ENCODE measurements around the gene WDFY3. TPM values are rescaled to one million over a fixed set of nuclear protein-coding genes. Genes with fewer than 3 reads are reported as not detected.

Gene WDFY3
- total and polyA plus RNA-seq, 9 of the 15 experiments (the other 6 are each of a cell fraction or from before 2014, with no cell fraction given), result 0.58 to 13.5 (median 9.4) TPM

GRCh38 chr4:84684361-84684760, 282.1 kb downstream of the WDFY3 start:
- CTCF ChIA-PET (ENCODE audit: low intra/inter-chr PET ratio), result no interaction called here
- BruUV-seq (replicated peaks), result no TSS peak
- Histone ChIP-seq H3K9ac (ENCODE audit: insufficient read depth in 1 of 2, low read depth in 2 of 2, low read length in 2 of 2) (no peak overlapping the region), H3K36me3 (ENCODE audit: control insufficient read depth, insufficient read depth, low read length) (no peaks in the 10 kb centered on the region), H3K9me3 (replicated peaks; ENCODE audit: control insufficient read depth, insufficient read depth, low read depth, low read length) (no peaks in the 10 kb centered on the region), H3K4me3 (no peak overlapping the region), H3K79me2 (ENCODE audit: control insufficient read depth, insufficient read depth, low read length) (no peaks in the 10 kb centered on the region), H3K4me1 (replicated peaks in 1 of 2; ENCODE audit: control insufficient read depth in 2 of 2, insufficient read depth in 2 of 2, low read length in 2 of 2) (peaks cover 0 to 14% of the 10 kb centered on the region in 2 experiments; a peak in 3 of 5 replicates), H3K27ac (ENCODE audit: extremely low read depth, low read depth, low read length) (no peak overlapping the region), H2AFZ (ENCODE audit: low read depth, low read length) (no peak overlapping the region), H3K27me3 (ENCODE audit: control insufficient read depth in 2 of 2, insufficient read depth in 2 of 2, low read length in 2 of 2) (no peaks in the 10 kb centered on the region), H3K4me2 (ENCODE audit: insufficient read depth, low read length) (no peak overlapping the region), H4K20me1 (replicated peaks; ENCODE audit: control insufficient read depth, insufficient read depth, low read length) (no peaks in the 10 kb centered on the region), H3K9me1 (ENCODE audit: control insufficient read depth, insufficient read depth, low read length) (no peaks in the 10 kb centered on the region)
- no peak for ATAC-seq
- 43% methylated on average over 3 of the region's 3 CpGs for WGBS (ENCODE audit: insufficient coverage, low coverage, missing lambda C conversion rate)
- in situ Hi-C loops (cut with MboI), result no loop called here
- no peak for TF ChIP-seq ZNF445 (CRISPR knock-in tag; IDR thresholded peaks at IDR 0.05; ENCODE audit: low read depth)
- TF ChIP-seq ZNF778 (CRISPR knock-in tag; IDR thresholded peaks at IDR 0.05), result no peak
- no peak for TF ChIP-seq KDM1A (IDR thresholded peaks at IDR 0.05)
- no peak for TF ChIP-seq GTF2F1 (IDR thresholded peaks at IDR 0.05; ENCODE audit: low read depth, low read length)
- no peak for TF ChIP-seq ZBED1 (IDR thresholded peaks at IDR 0.05)
- TF ChIP-seq ZNF232 (CRISPR knock-in tag; IDR thresholded peaks at IDR 0.05), result no peak
- TF ChIP-seq USF1 (CRISPR knock-in tag; IDR thresholded peaks at IDR 0.05), result no peak
- no peak for TF ChIP-seq RBM22 (IDR thresholded peaks at IDR 0.05; ENCODE audit: low read depth, low read length, poor library complexity, severe bottlenecking)
- no peak for TF ChIP-seq NR1H2 (CRISPR knock-in tag; IDR thresholded peaks at IDR 0.05)
- TF ChIP-seq CAMTA2 (CRISPR knock-in tag; conservative IDR thresholded peaks at IDR 0.05), result no peak
- TF ChIP-seq MAZ (CRISPR knock-in tag; conservative IDR thresholded peaks at IDR 0.05 in 1 of 2, IDR thresholded peaks at IDR 0.05 in 1 of 2), result no peak
- TF ChIP-seq NR2C2 (CRISPR knock-in tag; IDR thresholded peaks at IDR 0.05), result no peak
- TF ChIP-seq NR2C2 (tag; IDR thresholded peaks at IDR 0.05), result no peak
- no peak for TF ChIP-seq ZNF217 (CRISPR knock-in tag; IDR thresholded peaks at IDR 0.05)
- no peak for TF ChIP-seq PCBP1 (IDR thresholded peaks at IDR 0.05; ENCODE audit: low read depth, low read length, poor library complexity, severe bottlenecking)
- TF ChIP-seq, protein P1, sequence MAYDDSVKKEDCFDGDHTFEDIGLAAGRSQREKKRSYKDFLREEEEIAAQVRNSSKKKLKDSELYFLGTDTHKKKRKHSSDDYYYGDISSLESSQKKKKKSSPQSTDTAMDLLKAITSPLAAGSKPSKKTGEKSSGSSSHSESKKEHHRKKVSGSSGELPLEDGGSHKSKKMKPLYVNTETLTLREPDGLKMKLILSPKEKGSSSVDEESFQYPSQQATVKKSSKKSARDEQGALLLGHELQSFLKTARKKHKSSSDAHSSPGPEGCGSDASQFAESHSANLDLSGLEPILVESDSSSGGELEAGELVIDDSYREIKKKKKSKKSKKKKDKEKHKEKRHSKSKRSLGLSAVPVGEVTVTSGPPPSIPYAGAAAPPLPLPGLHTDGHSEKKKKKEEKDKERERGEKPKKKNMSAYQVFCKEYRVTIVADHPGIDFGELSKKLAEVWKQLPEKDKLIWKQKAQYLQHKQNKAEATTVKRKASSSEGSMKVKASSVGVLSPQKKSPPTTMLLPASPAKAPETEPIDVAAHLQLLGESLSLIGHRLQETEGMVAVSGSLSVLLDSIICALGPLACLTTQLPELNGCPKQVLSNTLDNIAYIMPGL (CRISPR knock-in tag; IDR thresholded peaks at IDR 0.05), result no peak
- no peak for DNase-seq (ENCODE audit: extremely low read depth in 1 of 4, low spot score in 3 of 4)
- POLR2A ChIA-PET, result interaction anchor here (0.8 kb wide), 1 partner anchor 11 kb away, joined by 4 read pairs; no protein-coding TSS in a partner anchor
- intact Hi-C loops (cut with micrococcal nuclease), result no loop called here
- no peak for FAIRE-seq
